ENCODE results near the gene SMARCA5. TPM values are rescaled to one million over a fixed set of nuclear protein-coding genes. Genes with fewer than 3 reads are reported as not detected.

The SMARCA5 gene
- total and polyA plus RNA-seq, 2 donors (not counting 1 experiment from before 2014, with no cell fraction given) = 6.7 to 53.1 TPM

- H3K4me1 ChIP-seq (ENCODE audit: control insufficient read depth in 2 of 2, insufficient read depth in 2 of 2, low read length in 2 of 2) = no peaks in the 10 kb centered on the region
- Mint-ChIP-seq H3K9me3 (ENCODE audit: insufficient read depth) (no peaks in the 10 kb centered on the region), H3K27me3 (no peaks in the 10 kb centered on the region), H3K27ac (no peak overlapping the region), H3K4me3 (no peak overlapping the region), H3K4me1 (no peaks in the 10 kb centered on the region)
- H3K27ac ChIP-seq (ENCODE audit: low read length in 2 of 2) = no peak overlapping the region
- 27% methylated on average over 1 of the region's 1 CpG for WGBS (ENCODE audit: insufficient coverage)
- no peaks in the 10 kb centered on the region for H4K20me1 ChIP-seq (ENCODE audit: control insufficient read depth, insufficient read depth, low read length, poor library complexity, severe bottlenecking)
- CTCF ChIA-PET = interaction anchor here (1.0 kb wide), 1 partner anchor 8 kb away, joined by 3 read pairs; no protein-coding TSS in a partner anchor
- no peaks in the 10 kb centered on the region for H3K79me2 ChIP-seq (ENCODE audit: control insufficient read depth, insufficient read depth, low read length)
- TF ChIP-seq CTCF (IDR thresholded peaks at IDR 0.05) (no peak), EZH2 (IDR thresholded peaks at IDR 0.05; ENCODE audit: borderline replicate concordance, insufficient read depth, low read depth, low read length, poor library complexity, severe bottlenecking) (no peak)
- no peak overlapping the region for H3K9ac ChIP-seq (ENCODE audit: low read length)
- no peak for DNase-seq
- no peak overlapping the region for H3K4me2 ChIP-seq (replicated peaks; ENCODE audit: low read depth, low read length, poor library complexity, severe bottlenecking)
- no peaks in the 10 kb centered on the region for H3K9me3 ChIP-seq (ENCODE audit: control extremely low read depth in 1 of 3, control insufficient read depth in 2 of 3, insufficient read depth in 1 of 3, low read length in 2 of 3)
- intact Hi-C loops (cut with micrococcal nuclease) = no loop called here
- no peak overlapping the region for H3K4me3 ChIP-seq (ENCODE audit: control extremely low read depth in 1 of 5, extremely low read depth in 1 of 5, insufficient read depth in 1 of 5, low read depth in 2 of 5, low read length in 4 of 5)
- no peak for ATAC-seq (ENCODE audit: low read depth)
- POLR2A ChIA-PET = no interaction called here
- H3K36me3 ChIP-seq (replicated peaks in 1 of 2; ENCODE audit: control extremely low read depth in 1 of 2, control insufficient read depth in 1 of 2, extremely low read depth in 1 of 2, insufficient read depth in 2 of 2, low read length in 1 of 2) = no peaks in the 10 kb centered on the region
- no peaks in the 10 kb centered on the region for H3K27me3 ChIP-seq (replicated peaks in 1 of 4; ENCODE audit: control extremely low read depth in 1 of 4, control insufficient read depth in 3 of 4, insufficient read depth in 4 of 4, low read length in 3 of 4)
- H2AFZ ChIP-seq (ENCODE audit: insufficient read depth, low read depth, low read length, poor library complexity, severe bottlenecking) = peak overlapping the region; percentile 39
Observed at GRCh38 chr4:143502231-143502630, 11.3 kb upstream of the SMARCA5 start.

GRCh38 chr4:143506031-143506430 is 7.5 kb upstream of the SMARCA5 start:
- no CpG with 5 or more reads among the region's 1 CpG for WGBS (ENCODE audit: insufficient coverage)
- DNase-seq = no peak
- ChIA-PET CTCF (no interaction called here), POLR2A (no interaction called here)
- TF ChIP-seq CTCF (IDR thresholded peaks at IDR 0.05) = no peak
- TF ChIP-seq EZH2 (IDR thresholded peaks at IDR 0.05; ENCODE audit: borderline replicate concordance, insufficient read depth, low read depth, low read length, poor library complexity, severe bottlenecking) = no peak
- Histone ChIP-seq H3K79me2 (ENCODE audit: control insufficient read depth, insufficient read depth, low read length) (no peaks in the 10 kb centered on the region), H3K9me3 (ENCODE audit: control extremely low read depth in 1 of 3, control insufficient read depth in 2 of 3, insufficient read depth in 1 of 3, low read length in 2 of 3) (no peaks in the 10 kb centered on the region), H3K4me3 (ENCODE audit: control extremely low read depth in 1 of 5, extremely low read depth in 1 of 5, insufficient read depth in 1 of 5, low read depth in 2 of 5, low read length in 4 of 5) (no peak overlapping the region), H3K27me3 (replicated peaks in 1 of 4; ENCODE audit: control extremely low read depth in 1 of 4, control insufficient read depth in 3 of 4, insufficient read depth in 4 of 4, low read length in 3 of 4) (no peaks in the 10 kb centered on the region), H3K9ac (ENCODE audit: low read length) (no peak overlapping the region), H2AFZ (ENCODE audit: insufficient read depth, low read depth, low read length, poor library complexity, severe bottlenecking) (peak overlapping the region; percentile 8), H3K36me3 (replicated peaks in 1 of 2; ENCODE audit: control extremely low read depth in 1 of 2, control insufficient read depth in 1 of 2, extremely low read depth in 1 of 2, insufficient read depth in 2 of 2, low read length in 1 of 2) (no peaks in the 10 kb centered on the region), H3K27ac (ENCODE audit: low read length in 2 of 2) (no peak overlapping the region), H3K4me1 (ENCODE audit: control insufficient read depth in 2 of 2, insufficient read depth in 2 of 2, low read length in 2 of 2) (no peaks in the 10 kb centered on the region), H3K4me2 (replicated peaks; ENCODE audit: low read depth, low read length, poor library complexity, severe bottlenecking) (no peak overlapping the region), H4K20me1 (ENCODE audit: control insufficient read depth, insufficient read depth, low read length, poor library complexity, severe bottlenecking) (no peaks in the 10 kb centered on the region)
- Mint-ChIP-seq H3K27me3 (peaks cover 5% of the 10 kb centered on the region), H3K27ac (no peak overlapping the region), H3K4me3 (no peak overlapping the region), H3K4me1 (no peaks in the 10 kb centered on the region), H3K9me3 (ENCODE audit: insufficient read depth) (no peaks in the 10 kb centered on the region)
- intact Hi-C loops (cut with micrococcal nuclease) = no loop called here
- ATAC-seq (ENCODE audit: low read depth) = no peak
